ENCODE results near the gene PLCB1.
"Not testable (repeated sequence)": the region's sequence is repeated elsewhere in the genome, so short reads cannot be mapped to it uniquely, and the experiment has no call there.

Gene PLCB1

GRCh38 chr20:8402798-8403197, 270.7 kb downstream of the PLCB1 start:
- DNase-seq (ENCODE audit: low read depth in 2 of 2): no peak

GRCh38 chr20:8404912-8405635, 273.0 kb downstream of the PLCB1 start:
- no peak for DNase-seq (ENCODE audit: low read depth in 2 of 2)

- DNase-seq (ENCODE audit: low read depth in 2 of 2): no peak
These were observed 274.3 kb downstream of the PLCB1 start for GRCh38 chr20:8406391-8406790.

GRCh38 chr20:8408587-8409307, 276.7 kb downstream of the PLCB1 start:
- DNase-seq (ENCODE audit: low read depth in 2 of 2): no peak

- no peak for DNase-seq (ENCODE audit: low read depth in 2 of 2)
These were observed 281.6 kb downstream of the PLCB1 start for GRCh38 chr20:8413691-8414090.

GRCh38 chr20:8414586-8415274, 282.7 kb downstream of the PLCB1 start:
- DNase-seq (ENCODE audit: low read depth in 2 of 2): no peak

- no peak for DNase-seq (ENCODE audit: low read depth in 2 of 2)
These were observed 289.9 kb downstream of the PLCB1 start for GRCh38 chr20:8421981-8422380.

GRCh38 chr20:8423482-8423881, 291.4 kb downstream of the PLCB1 start:
- DNase-seq (ENCODE audit: low read depth in 2 of 2): no peak

GRCh38 chr20:8424010-8424409, 291.9 kb downstream of the PLCB1 start:
- no peak for DNase-seq (ENCODE audit: low read depth in 2 of 2)

GRCh38 chr20:8425016-8425415, 292.9 kb downstream of the PLCB1 start:
- DNase-seq (ENCODE audit: low read depth in 2 of 2): no peak

- DNase-seq (ENCODE audit: low read depth in 2 of 2): no peak
These were observed 293.7 kb downstream of the PLCB1 start for GRCh38 chr20:8425802-8426201.

GRCh38 chr20:8427419-8428040, 295.5 kb downstream of the PLCB1 start:
- no peak for DNase-seq (ENCODE audit: low read depth in 2 of 2)

GRCh38 chr20:8428988-8429387, 296.9 kb downstream of the PLCB1 start:
- DNase-seq (ENCODE audit: low read depth in 2 of 2): no peak

GRCh38 chr20:8431538-8432434, 299.7 kb downstream of the PLCB1 start:
- no peak for DNase-seq (ENCODE audit: low read depth in 2 of 2)

GRCh38 chr20:8432435-8433148, 300.5 kb downstream of the PLCB1 start:
- no peak for DNase-seq (ENCODE audit: low read depth in 2 of 2)

- DNase-seq (ENCODE audit: low read depth in 2 of 2): no peak
These were observed 301.2 kb downstream of the PLCB1 start for GRCh38 chr20:8433291-8433690.

- no peak for DNase-seq (ENCODE audit: low read depth in 2 of 2)
These were observed 302.3 kb downstream of the PLCB1 start for GRCh38 chr20:8434326-8434876.

- no peak for DNase-seq (ENCODE audit: low read depth in 2 of 2)
These were observed 303.4 kb downstream of the PLCB1 start for GRCh38 chr20:8435285-8436035.

- DNase-seq (ENCODE audit: low read depth in 2 of 2): not testable (repeated sequence)
These were observed 304.9 kb downstream of the PLCB1 start for GRCh38 chr20:8436938-8437337.

GRCh38 chr20:8438748-8439147, 306.7 kb downstream of the PLCB1 start:
- no peak for DNase-seq (ENCODE audit: low read depth in 2 of 2)
